Hypothalamus (tissue), 51 donors: Measurements from ENCODE around the gene ESRRA.

Experiments used
- DNase-seq, 51 donors: peaks; one replicate each; lab custom pipeline; 2025; lab: John Stamatoyannopoulos, UW

Gene ESRRA

DNA sequence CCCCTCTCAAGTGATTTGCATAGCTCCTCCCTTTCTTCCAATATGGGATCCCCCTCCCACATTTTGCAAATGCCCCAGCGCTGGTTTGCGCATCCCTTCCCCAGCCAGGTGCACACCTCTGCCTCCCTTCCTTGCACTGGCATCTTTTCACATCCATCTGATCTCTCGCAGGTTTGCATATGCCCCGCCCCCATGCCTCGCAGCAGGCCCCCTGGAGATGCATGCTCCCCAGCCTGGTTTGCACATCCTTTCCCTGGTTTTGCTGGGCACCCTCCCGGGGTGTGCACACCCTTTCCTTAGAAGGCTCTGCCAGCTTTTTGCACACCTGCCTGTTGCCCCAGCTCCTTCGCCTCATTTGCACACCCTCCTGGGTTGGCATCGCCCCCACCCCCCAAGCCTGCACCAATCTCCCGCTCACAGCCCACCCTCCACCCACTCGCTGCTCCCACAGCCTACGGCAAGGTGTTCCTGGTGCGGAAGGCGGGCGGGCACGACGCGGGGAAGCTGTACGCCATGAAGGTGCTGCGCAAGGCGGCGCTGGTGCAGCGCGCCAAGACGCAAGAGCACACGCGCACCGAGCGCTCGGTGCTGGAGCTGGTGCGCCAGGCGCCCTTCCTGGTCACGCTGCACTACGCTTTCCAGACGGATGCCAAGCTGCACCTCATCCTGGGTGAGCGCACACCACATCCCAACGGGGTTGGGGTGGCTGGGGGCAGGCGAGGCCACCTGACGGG is 54.6 kb downstream of the ESRRA start:
- peak in 12 of 51 donors; percentile 18 to 75 (median 36) for DNase-seq

- no peak for DNase-seq
Measured at GRCh38 chr11:64360448-64360921, 55.2 kb downstream of the ESRRA start.

GRCh38 chr11:64361659-64362058 is 56.3 kb downstream of the ESRRA start:
- no peak for DNase-seq

GRCh38 chr11:64362339-64362738 is 57.0 kb downstream of the ESRRA start:
- DNase-seq: no peak

GRCh38 chr11:64364435-64364834 is 59.1 kb downstream of the ESRRA start:
- DNase-seq: no peak

GRCh38 chr11:64364911-64365310 is 59.6 kb downstream of the ESRRA start:
- no peak for DNase-seq
